ENCODE results near the gene DOK3. TPM values are rescaled to one million over a fixed set of nuclear protein-coding genes. Genes with fewer than 3 reads are reported as not detected.

The DOK3 gene
- total RNA-seq, 4 donors from 2014 or later: 6.1 to 16.6 (median 6.6) TPM

DNA sequence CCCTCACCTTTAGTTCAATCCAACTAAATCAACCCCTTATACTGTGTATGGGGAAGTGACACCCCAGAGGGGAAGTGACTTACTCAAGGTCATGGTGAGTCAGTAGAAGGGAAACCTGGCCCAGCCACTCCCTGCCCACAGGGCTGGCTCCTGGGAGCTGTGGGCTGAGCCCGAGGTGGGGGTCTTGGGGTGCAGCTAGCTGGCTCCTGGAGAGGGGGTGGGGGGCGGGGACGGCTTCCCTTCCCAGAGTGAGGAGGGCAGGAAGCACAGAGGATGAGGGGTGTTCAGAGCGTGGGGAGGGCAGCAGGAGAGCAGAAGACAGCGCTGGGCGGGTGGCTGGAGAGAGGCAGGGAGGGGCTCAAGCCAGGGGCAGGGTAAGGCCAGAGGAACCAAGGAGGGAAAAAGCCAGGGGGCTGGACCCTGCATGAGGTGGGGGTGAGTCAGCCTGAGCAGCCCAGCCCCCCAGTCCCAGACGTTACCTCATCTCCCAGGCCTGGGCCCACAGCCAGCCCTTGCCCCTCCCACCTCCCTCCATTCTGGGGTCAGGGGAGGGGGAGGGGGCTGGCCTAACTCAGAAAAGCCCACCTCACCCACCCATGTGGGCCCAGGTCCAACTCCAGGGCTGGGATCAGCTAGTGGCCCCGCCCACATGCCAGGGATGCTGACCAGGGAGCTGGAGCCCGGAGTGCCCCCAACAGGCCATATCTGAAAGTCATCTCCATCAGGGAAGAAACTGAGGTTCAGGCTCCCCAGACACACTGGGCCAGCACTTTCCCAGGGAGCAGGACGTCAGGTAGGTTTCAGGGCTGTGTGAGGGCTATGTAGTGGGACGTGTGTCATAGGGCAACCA lies 15.1 kb downstream of the DOK3 start:
- H3K27ac ChIP-seq: peak overlapping the region; percentile 96 to 99 (median 99)
- WGBS, 2 donors (ENCODE audit: low coverage in 1 of 2): 0% methylated on average over 3 of the region's 11 CpGs; no CpG with 5 or more reads in 1 of the 2 donors
- H3K4me1 ChIP-seq: peaks cover 5 to 86% (median 73%) of the 10 kb centered on the region in 3 donors
- TF ChIP-seq, protein P1, sequence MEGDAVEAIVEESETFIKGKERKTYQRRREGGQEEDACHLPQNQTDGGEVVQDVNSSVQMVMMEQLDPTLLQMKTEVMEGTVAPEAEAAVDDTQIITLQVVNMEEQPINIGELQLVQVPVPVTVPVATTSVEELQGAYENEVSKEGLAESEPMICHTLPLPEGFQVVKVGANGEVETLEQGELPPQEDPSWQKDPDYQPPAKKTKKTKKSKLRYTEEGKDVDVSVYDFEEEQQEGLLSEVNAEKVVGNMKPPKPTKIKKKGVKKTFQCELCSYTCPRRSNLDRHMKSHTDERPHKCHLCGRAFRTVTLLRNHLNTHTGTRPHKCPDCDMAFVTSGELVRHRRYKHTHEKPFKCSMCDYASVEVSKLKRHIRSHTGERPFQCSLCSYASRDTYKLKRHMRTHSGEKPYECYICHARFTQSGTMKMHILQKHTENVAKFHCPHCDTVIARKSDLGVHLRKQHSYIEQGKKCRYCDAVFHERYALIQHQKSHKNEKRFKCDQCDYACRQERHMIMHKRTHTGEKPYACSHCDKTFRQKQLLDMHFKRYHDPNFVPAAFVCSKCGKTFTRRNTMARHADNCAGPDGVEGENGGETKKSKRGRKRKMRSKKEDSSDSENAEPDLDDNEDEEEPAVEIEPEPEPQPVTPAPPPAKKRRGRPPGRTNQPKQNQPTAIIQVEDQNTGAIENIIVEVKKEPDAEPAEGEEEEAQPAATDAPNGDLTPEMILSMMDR (IDR thresholded peaks at IDR 0.05): peak in 3 of 4 experiments; percentile 26 to 52 (median 27)
- TF ChIP-seq POLR2AphosphoS5 (IDR thresholded peaks at IDR 0.05): peak; percentile 73
- no peak for TF ChIP-seq EP300 (IDR thresholded peaks at IDR 0.05)
- ATAC-seq: peak; percentile 25
- peak overlapping the region; percentile 80 to 97 for H3K4me3 ChIP-seq
- peaks cover 0 to 34% of the 10 kb centered on the region in 2 donors for H3K36me3 ChIP-seq
- no peaks in the 10 kb centered on the region for H3K27me3 ChIP-seq
- no peaks in the 10 kb centered on the region for H3K9me3 ChIP-seq

DNA sequence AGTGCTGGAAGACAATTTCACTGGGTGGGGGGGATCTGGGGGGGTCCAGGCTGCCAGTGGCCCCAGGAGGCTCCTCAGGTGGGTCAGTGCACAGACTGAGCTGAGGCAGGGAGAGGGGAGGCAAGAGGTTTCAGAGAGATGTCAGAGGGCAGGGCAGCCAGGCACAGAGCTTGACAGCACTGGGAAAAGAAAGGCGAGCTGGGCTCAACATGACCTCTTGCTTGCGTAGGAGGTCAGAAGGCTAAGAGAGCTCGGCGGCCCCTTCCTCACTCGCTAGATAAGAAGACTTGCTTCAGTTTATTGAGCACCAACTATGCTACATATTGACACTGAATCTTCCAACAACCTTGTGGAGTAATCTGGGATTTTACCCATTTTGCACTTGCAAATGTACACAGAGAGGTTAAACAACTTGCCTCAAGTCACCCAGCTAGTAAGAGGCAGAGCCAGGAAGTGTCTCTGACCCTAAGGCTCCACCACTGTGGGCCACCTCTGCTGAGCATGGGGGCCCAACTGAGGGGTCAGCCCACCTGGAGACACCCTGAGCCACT lies 15.8 kb downstream of the DOK3 start:
- H3K9me3 ChIP-seq: no peaks in the 10 kb centered on the region
- H3K27me3 ChIP-seq: no peaks in the 10 kb centered on the region
- H3K4me1 ChIP-seq: peaks cover 5 to 91% (median 75%) of the 10 kb centered on the region in 3 donors
- TF ChIP-seq POLR2AphosphoS5 (IDR thresholded peaks at IDR 0.05) (no peak), EP300 (IDR thresholded peaks at IDR 0.05) (no peak), POLR2A (IDR thresholded peaks at IDR 0.05) (no peak)
- TF ChIP-seq, protein P1 (IDR thresholded peaks at IDR 0.05): no peak
- H3K4me3 ChIP-seq: peak overlapping the region in 1 of 2 donors; percentile 97
- no peak for ATAC-seq
- peaks cover 0 to 41% of the 10 kb centered on the region in 2 donors for H3K36me3 ChIP-seq
- whole genome bisulfite sequencing, 2 donors (ENCODE audit: low coverage in 1 of 2): 27 to 43% methylated on average over 2 to 3 of the region's 5 CpGs
- H3K27ac ChIP-seq: peak overlapping the region; percentile 96 to 99 (median 99)

DNA sequence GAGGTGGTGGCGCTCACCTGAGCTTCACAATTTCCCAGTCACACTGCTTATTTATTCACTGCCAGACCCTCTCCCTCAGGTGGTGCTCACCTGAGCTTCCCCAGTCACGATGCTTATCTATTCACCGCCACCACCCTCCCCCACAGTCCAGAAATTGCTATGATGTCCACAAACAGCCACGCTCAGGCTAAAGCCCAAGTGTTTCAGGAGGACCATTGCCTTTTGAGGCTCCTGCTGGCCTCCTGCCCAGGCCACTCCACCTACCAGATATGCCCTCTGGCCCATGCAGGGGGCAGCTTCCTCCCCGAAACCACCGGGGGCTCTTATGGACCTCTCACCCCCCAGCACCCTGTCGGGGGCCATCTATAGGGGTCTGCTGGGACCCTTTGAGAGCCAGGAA lies 16.8 kb downstream of the DOK3 start:
- TF ChIP-seq, protein P1 (IDR thresholded peaks at IDR 0.05): no peak
- TF ChIP-seq POLR2A (IDR thresholded peaks at IDR 0.05) (no peak), EP300 (IDR thresholded peaks at IDR 0.05) (no peak), POLR2AphosphoS5 (IDR thresholded peaks at IDR 0.05) (peak; percentile 2)
- Histone ChIP-seq H3K9me3 (no peaks in the 10 kb centered on the region), H3K27ac (peak overlapping the region; percentile 96 to 99 (median 99)), H3K4me1 (peaks cover 5 to 91% (median 70%) of the 10 kb centered on the region in 3 donors), H3K27me3 (no peaks in the 10 kb centered on the region), H3K36me3 (peaks cover 0 to 52% of the 10 kb centered on the region in 2 donors), H3K4me3 (peak overlapping the region in 1 of 2 donors; percentile 97)
- WGBS, 2 donors (ENCODE audit: low coverage in 1 of 2): 84% methylated on average over 3 of the region's 7 CpGs; no CpG with 5 or more reads in 1 of the 2 donors
- no peak for ATAC-seq

DNA sequence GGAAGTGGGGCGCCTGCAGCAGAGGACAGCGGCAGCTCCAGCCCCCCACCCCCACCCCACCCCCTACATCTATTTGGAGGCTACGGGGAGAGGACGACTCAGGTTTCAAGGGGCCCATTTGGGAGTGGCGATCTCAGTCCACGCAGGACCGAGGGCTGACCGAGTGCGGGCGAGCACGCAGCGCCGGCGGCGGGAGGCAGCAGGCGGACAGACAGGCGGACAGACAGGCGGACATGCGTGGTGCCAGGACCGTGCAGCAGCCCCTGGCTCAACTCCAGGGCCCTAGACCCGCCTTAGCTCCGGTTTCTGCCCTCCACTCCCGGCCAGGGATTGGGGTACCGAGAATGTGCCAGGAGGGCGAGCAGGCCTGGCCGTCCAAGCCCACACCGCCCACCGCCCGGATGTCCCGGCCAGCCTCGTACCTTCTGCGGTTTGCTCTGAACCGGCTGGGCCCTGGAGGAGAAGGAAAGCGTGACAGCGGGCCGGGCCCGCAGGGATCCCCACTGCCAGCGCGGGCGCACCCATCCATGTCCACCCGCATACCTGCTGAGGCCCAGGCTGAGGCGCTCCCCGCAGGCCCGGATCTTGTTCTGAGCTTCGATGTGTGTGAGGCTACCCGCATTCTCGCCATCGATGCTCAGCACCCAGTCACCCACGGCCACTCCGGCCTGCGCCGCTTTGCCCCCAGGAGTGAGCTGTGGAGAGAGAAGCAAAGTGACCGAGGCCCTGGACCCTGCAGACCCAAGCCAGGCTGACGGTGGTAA lies 17.5 kb downstream of the DOK3 start:
- Histone ChIP-seq H3K27ac (peak overlapping the region; percentile 96 to 99 (median 99)), H3K4me1 (peaks cover 5 to 96% (median 69%) of the 10 kb centered on the region in 3 donors), H3K27me3 (no peaks in the 10 kb centered on the region), H3K4me3 (peak overlapping the region in 1 of 2 donors; percentile 97), H3K9me3 (no peaks in the 10 kb centered on the region), H3K36me3 (peaks cover 0 to 58% of the 10 kb centered on the region in 2 donors)
- TF ChIP-seq POLR2AphosphoS5 (IDR thresholded peaks at IDR 0.05): peak; percentile 4
- no peak for TF ChIP-seq POLR2A (IDR thresholded peaks at IDR 0.05)
- 50% methylated on average over 13 of the region's 54 CpGs; no CpG with 5 or more reads in 1 of the 2 donors for WGBS, 2 donors (ENCODE audit: low coverage in 1 of 2)
- no peak for ATAC-seq
